B cell (primary cell): ENCODE data around the gene XPNPEP1. TPM values are rescaled to one million over a fixed set of nuclear protein-coding genes. Genes with fewer than 3 reads are reported as not detected.

Experiments used
- ATAC-seq: fragments of 200-7000 bp; cut with Tn5 transposase; one replicate; pipeline ENCODE4 v1.10.0; 2021; ENCODE audit warnings: low read depth, mild to moderate bottlenecking, moderate number of reproducible peaks, moderate library complexity
- CTCF ChIA-PET: fragments of 350-600 bp; sonication (Branson Sonifier 250); formaldehyde crosslinking; loops from one replicate; lab custom pipeline; 2021; ENCODE audit warnings: antibody characterized with exemption, inconsistent platforms; lab: Charles Lee
- POLR2A ChIA-PET: fragments of 350-600 bp; sonication (Branson Sonifier 250); formaldehyde crosslinking; loops from one replicate; lab custom pipeline; 2021; ENCODE audit warnings: antibody characterized with exemption; lab: Charles Lee
- DNase-seq: peaks from one replicate; pipeline ENCODE4 v3.0.0; 2013
- H2AFZ ChIP-seq: 2 replicates; pipeline ENCODE4 v1.6.1; 2012; ENCODE audit warnings: mild to moderate bottlenecking, low read depth, low read length; ENCODE audit not compliant: insufficient read depth, poor library complexity, severe bottlenecking
- H3K27ac ChIP-seq, 2 donors: 1 replicate in 1 of 2; 2 replicates in 1 of 2; pipeline ENCODE4 v1.5.1; 2012 to 2013; ENCODE audit warnings: low read length in 2 of 2, mild to moderate bottlenecking in 2 of 2, moderate library complexity in 1 of 2
- H3K27me3 ChIP-seq, 4 experiments: fragments of 200-600 bp in 1 of 4; sonication (generic) in 1 of 4; replicated peaks in 1 of 4; 1 replicate in 2 of 4; 2 replicates in 2 of 4; pipeline versions ENCODE4 v1.6.1 to v1.7.0; 2013 to 2016; ENCODE audit warnings: low read length in 3 of 4, mild to moderate bottlenecking in 2 of 4, mixed read lengths in 1 of 4, moderate library complexity in 1 of 4; ENCODE audit not compliant: insufficient read depth in 4 of 4, control insufficient read depth in 3 of 4; ENCODE audit errors: control extremely low read depth in 1 of 4
- H3K36me3 ChIP-seq, 2 experiments: replicated peaks in 1 of 2; 1 replicate in 1 of 2; 2 replicates in 1 of 2; pipeline versions ENCODE4 v1.6.1 to v1.7.1; 2013; ENCODE audit warnings: low read length in 1 of 2; ENCODE audit not compliant: insufficient read depth in 2 of 2, control insufficient read depth in 1 of 2; ENCODE audit errors: control extremely low read depth in 1 of 2, extremely low read depth in 1 of 2
- H3K4me1 ChIP-seq, 2 donors: fragments of 200-600 bp in 1 of 2; sonication (generic) in 1 of 2; 1 replicate in 1 of 2; 2 replicates in 1 of 2; pipeline versions ENCODE4 v1.5.1 to v1.6.1; 2013 to 2017; ENCODE audit warnings: low read length in 2 of 2; ENCODE audit not compliant: control insufficient read depth in 2 of 2, insufficient read depth in 2 of 2
- H3K4me2 ChIP-seq: replicated peaks from 2 replicates; pipeline ENCODE3; 2012; ENCODE audit warnings: mild to moderate bottlenecking, low read depth, low read length; ENCODE audit not compliant: poor library complexity, severe bottlenecking
- H3K4me3 ChIP-seq, 5 experiments: fragments of 200-600 bp in 1 of 5; sonication (generic) in 1 of 5; 1 replicate in 3 of 5; 2 replicates in 2 of 5; pipeline versions ENCODE4 v1.5.1 to v1.7.0; 2011 to 2016; ENCODE audit warnings: low read length in 4 of 5, mild to moderate bottlenecking in 4 of 5, low read depth in 2 of 5, control low read depth in 1 of 5, moderate library complexity in 1 of 5; ENCODE audit not compliant: insufficient read depth in 1 of 5; ENCODE audit errors: control extremely low read depth in 1 of 5, extremely low read depth in 1 of 5
- H3K79me2 ChIP-seq: fragments of 200-600 bp; sonication (generic); one replicate; pipeline ENCODE4 v1.6.0; 2016; ENCODE audit warnings: low read length; ENCODE audit not compliant: control insufficient read depth, insufficient read depth
- H3K9ac ChIP-seq: fragments of 200-600 bp; sonication (generic); 2 replicates; pipeline ENCODE4 v1.6.1; 2017; ENCODE audit warnings: mild to moderate bottlenecking, low read length, moderate library complexity
- H3K9me3 ChIP-seq, 3 donors: one replicate each; pipeline versions ENCODE4 v1.6.1 to v1.7.1; 2013; ENCODE audit warnings: low read length in 2 of 3; ENCODE audit not compliant: control insufficient read depth in 2 of 3, insufficient read depth in 1 of 3; ENCODE audit errors: control extremely low read depth in 1 of 3
- H4K20me1 ChIP-seq: 2 replicates; pipeline ENCODE4 v1.6.0; 2012; ENCODE audit warnings: mild to moderate bottlenecking, low read length; ENCODE audit not compliant: insufficient read depth, control insufficient read depth, poor library complexity, severe bottlenecking
- H3K27ac Mint-ChIP-seq: one replicate; pipeline ENCODE4 v1.8.0; 2021; ENCODE audit warnings: mixed read lengths
- H3K27me3 Mint-ChIP-seq: one replicate; pipeline ENCODE4 v1.8.0; 2021; ENCODE audit warnings: mixed read lengths
- H3K4me1 Mint-ChIP-seq: one replicate; pipeline ENCODE4 v1.8.0; 2021; ENCODE audit warnings: mixed read lengths
- H3K4me3 Mint-ChIP-seq: one replicate; pipeline ENCODE4 v1.8.0; 2021; ENCODE audit warnings: mixed read lengths
- H3K9me3 Mint-ChIP-seq: one replicate; pipeline ENCODE4 v1.8.0; 2022; ENCODE audit warnings: mixed read lengths; ENCODE audit not compliant: insufficient read depth
- CTCF ChIP-seq: fragments of 200-600 bp; IDR thresholded peaks from one replicate; pipeline ENCODE4 v1.8.0; 2022; ENCODE audit warnings: antibody characterized with exemption, mild to moderate bottlenecking
- EZH2 ChIP-seq: IDR thresholded peaks from 2 replicates; pipeline ENCODE4 v1.6.1; 2012; ENCODE audit warnings: borderline replicate concordance, low read depth, mild to moderate bottlenecking, moderate library complexity, low read length; ENCODE audit not compliant: insufficient read depth, poor library complexity, severe bottlenecking
- WGBS: methylation state at CpG from one replicate; pipeline ENCODE4 v1.1.5; 2013; ENCODE audit warnings: missing lambda C conversion rate; ENCODE audit not compliant: insufficient coverage; 5-methylcytosine and 5-hydroxymethylcytosine counted together
- intact Hi-C: fragments of 100-400 bp; cut with micrococcal nuclease; formaldehyde crosslinking; loops from one replicate; pipeline ENCODE4 v1.10.0; 2022
- polyA minus RNA-seq: library from RNA; depleted of rRNA, polyadenylated mRNA; stranded (reverse); fragments of >200 nt; gene quantifications from 2 replicates; pipeline ENCODE4 v1.2.3, GENCODE V29; 2012
- polyA plus RNA-seq: library from polyadenylated mRNA; depleted of rRNA; stranded (reverse); fragments of >200 nt; gene quantifications from 2 replicates; pipeline ENCODE4 v1.2.3, GENCODE V29; 2012
- total RNA-seq, 2 donors: library from RNA; stranded (reverse); fragments of 120-200 nt in 1 of 2; gene quantifications; 1 replicate in 1 of 2; 2 replicates in 1 of 2; pipeline versions ENCODE4 v1.2.3 to v1.2.4, GENCODE V29; 2013 to 2022

Gene XPNPEP1
- total RNA-seq, result 56.1 and 60.6 TPM in 2 replicates
- 37.8 TPM for total RNA-seq (2013)
- 43.3 and 70.8 TPM in 2 replicates for polyA plus RNA-seq
- polyA minus RNA-seq, result 91.1 and 121 TPM in 2 replicates

GRCh38 chr10:109922976-109923921 lies at the start of gene XPNPEP1:
Gene XPNPEP1 (minus strand): TSS chr10:109923511. CDS start chr10:109923433, 78 bp downstream.
- peak; percentile 92 for DNase-seq
- no peaks in the 10 kb centered on the region for H3K9me3 Mint-ChIP-seq
- Histone ChIP-seq H3K4me3 (peak within 1 kb of the TSS; percentile 55 to 91 (median 75)), H3K79me2 (peaks cover 45% of the 10 kb centered on the region), H3K4me1 (peaks cover 18 to 23% of the 10 kb centered on the region in 2 donors), H3K27ac (peak within 1 kb of the TSS; percentile 60 to 81), H2AFZ (peak within 1 kb of the TSS; percentile 97), H3K9ac (peak within 1 kb of the TSS; percentile 90), H3K9me3 (no peaks in the 10 kb centered on the region), H3K36me3 (no peaks in the 10 kb centered on the region), H3K4me2 (peak within 1 kb of the TSS; percentile 93), H3K27me3 (no peaks in the 10 kb centered on the region), H4K20me1 (no peaks in the 10 kb centered on the region)
- POLR2A ChIA-PET, result no interaction called here
- CTCF ChIA-PET, result interaction anchor here (1.0 kb wide), 1 partner anchor 86 kb away, joined by 3 read pairs; no protein-coding TSS in a partner anchor
- intact Hi-C loops, result loop anchor here (1.0 to 10.0 kb wide), 5 partner anchors 38 to 642 kb away; partner anchors contain the start of genes ADD3 and SMC3
- H3K27ac Mint-ChIP-seq, result peak within 1 kb of the TSS; percentile 88
- peaks cover 39% of the 10 kb centered on the region for H3K4me1 Mint-ChIP-seq
- TF ChIP-seq CTCF, result no peak
- TF ChIP-seq EZH2, result no peak
- peak; percentile 96 for ATAC-seq
- no peaks in the 10 kb centered on the region for H3K27me3 Mint-ChIP-seq
- peak within 1 kb of the TSS; percentile 90 for H3K4me3 Mint-ChIP-seq
- 3% methylated on average over 105 of the region's 105 CpGs for WGBS
